GM19395 (cell line): ENCODE measurements around the gene RCCD1.

ENCODE experiments used
- ATAC-seq: cut with Tn5 transposase; IDR thresholded peaks from one replicate; pipeline ENCODE4 v1.9.1; 2021; ENCODE audit warnings: mild to moderate bottlenecking, moderate library complexity; ENCODE audit not compliant: unreplicated experiment

Gene RCCD1

GRCh38 chr15:90941038-90941437, 13.6 kb upstream of the RCCD1 start:
- ATAC-seq, result no peak

GRCh38 chr15:90942354-90943120, 12.1 kb upstream of the RCCD1 start:
- ATAC-seq, result no peak

- ATAC-seq, result no peak
Measured at GRCh38 chr15:90945091-90945490, 9.6 kb upstream of the RCCD1 start.

GRCh38 chr15:90946538-90946937, 8.1 kb upstream of the RCCD1 start:
- no peak for ATAC-seq

GRCh38 chr15:90946941-90947576, 7.6 kb upstream of the RCCD1 start:
- ATAC-seq, result no peak

GRCh38 chr15:90947577-90948357, 6.9 kb upstream of the RCCD1 start:
- no peak for ATAC-seq

GRCh38 chr15:90948506-90948905, 6.2 kb upstream of the RCCD1 start:
- ATAC-seq, result no peak

- no peak for ATAC-seq
Measured at GRCh38 chr15:90949979-90950675, 4.6 kb upstream of the RCCD1 start.

- ATAC-seq, result no peak
Measured at GRCh38 chr15:90950676-90951075, 4.0 kb upstream of the RCCD1 start.

GRCh38 chr15:90952901-90953677, 1.6 kb upstream of the RCCD1 start:
- no peak for ATAC-seq

- no peak for ATAC-seq
Measured at GRCh38 chr15:90953947-90954711, 555 bp upstream of the RCCD1 start.

GRCh38 chr15:90955624-90956273, 1.1 kb downstream of the RCCD1 start:
- no peak for ATAC-seq

GRCh38 chr15:90956274-90957030, 1.8 kb downstream of the RCCD1 start:
- ATAC-seq, result no peak

GRCh38 chr15:90957031-90957790, 2.5 kb downstream of the RCCD1 start:
- ATAC-seq, result no peak

GRCh38 chr15:90957791-90958190, 3.1 kb downstream of the RCCD1 start:
- ATAC-seq, result no peak

- ATAC-seq, result no peak
Measured at GRCh38 chr15:90959028-90959595, 4.4 kb downstream of the RCCD1 start.

- ATAC-seq, result no peak
Measured at GRCh38 chr15:90959894-90960293, 5.2 kb downstream of the RCCD1 start.
